ENCODE data around the gene DYNLL2. TPM values are rescaled to one million over a fixed set of nuclear protein-coding genes. Genes with fewer than 3 reads are reported as not detected.
"Not testable (repeated sequence)": the region's sequence is repeated elsewhere in the genome, so short reads cannot be mapped to it uniquely, and the experiment has no call there.

DYNLL2 gene
- total RNA-seq, 1 donor from 2014 or later, result 79.4 TPM

GRCh38 chr17:58096892-58097291 lies 13.7 kb downstream of the DYNLL2 start:
- intact Hi-C loops (cut with DNase I), result no loop called here
- no peak for DNase-seq (ENCODE audit: low spot score)

GRCh38 chr17:58097384-58098088 lies 14.3 kb downstream of the DYNLL2 start:
- intact Hi-C loops (cut with DNase I), result no loop called here
- no peak for DNase-seq (ENCODE audit: low spot score)

- no peak for DNase-seq (ENCODE audit: low spot score)
- intact Hi-C loops (cut with DNase I), result no loop called here
Observed at GRCh38 chr17:58100506-58100905, 17.3 kb downstream of the DYNLL2 start.

- intact Hi-C loops (cut with DNase I); DNase-seq (ENCODE audit: low spot score): not testable (repeated sequence)
Observed at GRCh38 chr17:58101898-58102297, 18.7 kb downstream of the DYNLL2 start.

- intact Hi-C loops (cut with DNase I), result no loop called here
- no peak for DNase-seq (ENCODE audit: low spot score)
Observed at GRCh38 chr17:58105093-58105492, 21.9 kb downstream of the DYNLL2 start.

GRCh38 chr17:58107306-58107705 lies 24.1 kb downstream of the DYNLL2 start:
- intact Hi-C loops (cut with DNase I), result no loop called here
- DNase-seq (ENCODE audit: low spot score), result no peak

- intact Hi-C loops (cut with DNase I), result no loop called here
- no peak for DNase-seq (ENCODE audit: low spot score)
Observed at GRCh38 chr17:58109197-58109596, 26.0 kb downstream of the DYNLL2 start.

GRCh38 chr17:58110012-58110411 lies 26.8 kb downstream of the DYNLL2 start:
- no peak for DNase-seq (ENCODE audit: low spot score)

GRCh38 chr17:58111676-58112075 lies 28.5 kb downstream of the DYNLL2 start:
- intact Hi-C loops (cut with DNase I), result loop anchor here (5.0 kb wide), 3 partner anchors 109 to 984 kb away; no protein-coding TSS in a partner anchor
- no peak for DNase-seq (ENCODE audit: low spot score)

More at GRCh38 chr17:58110012-58110411, 26.8 kb downstream of the DYNLL2 start:
- intact Hi-C loops (cut with DNase I), result loop anchor here (5.0 kb wide), 3 partner anchors 108 to 983 kb away; no protein-coding TSS in a partner anchor

GRCh38 chr17:58112970-58113631 lies 29.9 kb downstream of the DYNLL2 start:
- intact Hi-C loops (cut with DNase I), result loop anchor here (5.0 kb wide), 3 partner anchors 111 to 986 kb away; no protein-coding TSS in a partner anchor

GRCh38 chr17:58113947-58114346 lies 30.7 kb downstream of the DYNLL2 start:
- DNase-seq (ENCODE audit: low spot score), result no peak
- intact Hi-C loops (cut with DNase I), result loop anchor here (5.0 kb wide), 3 partner anchors 112 to 987 kb away; no protein-coding TSS in a partner anchor

More at GRCh38 chr17:58112970-58113631, 29.9 kb downstream of the DYNLL2 start:
- peak; percentile 88 for DNase-seq (ENCODE audit: low spot score)

- intact Hi-C loops (cut with DNase I), result no loop called here
- no peak for DNase-seq (ENCODE audit: low spot score)
Observed at GRCh38 chr17:58117382-58117781, 34.2 kb downstream of the DYNLL2 start.

- DNase-seq (ENCODE audit: low spot score), result no peak
- intact Hi-C loops (cut with DNase I), result no loop called here
Observed at GRCh38 chr17:58119491-58119890, 36.3 kb downstream of the DYNLL2 start.

- no peak for DNase-seq (ENCODE audit: low spot score)
- intact Hi-C loops (cut with DNase I), result no loop called here
Observed at GRCh38 chr17:58120195-58120822, 37.1 kb downstream of the DYNLL2 start.

GRCh38 chr17:58121925-58122324 lies 38.7 kb downstream of the DYNLL2 start:
- intact Hi-C loops (cut with DNase I), result no loop called here
- DNase-seq (ENCODE audit: low spot score), result no peak

- intact Hi-C loops (cut with DNase I), result no loop called here
- no peak for DNase-seq (ENCODE audit: low spot score)
Observed at GRCh38 chr17:58127846-58128245, 44.6 kb downstream of the DYNLL2 start.

- DNase-seq (ENCODE audit: low spot score); intact Hi-C loops (cut with DNase I): not testable (repeated sequence)
Observed at GRCh38 chr17:58132697-58133096, 49.5 kb downstream of the DYNLL2 start.

GRCh38 chr17:58136669-58137279 lies 53.6 kb downstream of the DYNLL2 start:
- no peak for DNase-seq (ENCODE audit: low spot score)
- intact Hi-C loops (cut with DNase I), result no loop called here

GRCh38 chr17:58141505-58141904 lies 58.3 kb downstream of the DYNLL2 start:
- intact Hi-C loops (cut with DNase I), result no loop called here
- no peak for DNase-seq (ENCODE audit: low spot score)

GRCh38 chr17:58143335-58143734 lies 60.1 kb downstream of the DYNLL2 start:
- DNase-seq (ENCODE audit: low spot score); intact Hi-C loops (cut with DNase I): not testable (repeated sequence)

Measured in cardiac septum (tissue), 1 donor.